H1 (cell line): ENCODE results near the gene TRABD2B. TPM values are rescaled to one million over a fixed set of nuclear protein-coding genes. Genes with fewer than 3 reads are reported as not detected.

Experiments used
- BACH1 ChIP-seq: IDR thresholded peaks from 2 replicates; pipeline ENCODE4 v1.6.1; 2012; ENCODE audit warnings: low read length, improper control_type of control experiment
- SIRT6 ChIP-seq: IDR thresholded peaks from one replicate; pipeline ENCODE4 v1.7.1; 2012; ENCODE audit warnings: low read length, inconsistent platforms
- TAF7 ChIP-seq: optimal IDR thresholded peaks from 2 replicates; pipeline ENCODE3; 2011; ENCODE audit warnings: low read depth, mild to moderate bottlenecking, inconsistent platforms, low read length, moderate library complexity, borderline replicate concordance
- polyA plus RNA-seq, 7 experiments: library from polyadenylated mRNA; depleted of rRNA in 3 of 7; stranded (reverse) in 5 of 7; unstranded in 2 of 7; fragments of >200 nt in 5 of 7; fragments of 200-250 nt in 2 of 7; gene quantifications; 1 replicate in 5 of 7; 2 replicates in 1 of 7; 4 replicates in 1 of 7; pipeline versions ENCODE4 v1.2.1 to v1.2.3, GENCODE V29; 2011 to 2013; ENCODE audit warnings: missing spikeins in 2 of 7, mixed read lengths in 2 of 7
- total RNA-seq: library from RNA; stranded (reverse); fragmentation: NEBNext Ultra II Directional; extraction: Animal tissue kit (Norgen Biotek cat#: 25700); gene quantifications from 2 replicates; pipeline ENCODE4 v1.2.1, GENCODE V29; 2021
- TF ChIP-seq, protein P1 (sequence below): fragments of 300-600 bp; sonication (generic); IDR thresholded peaks from 2 replicates; pipeline ENCODE4 v1.7.1; 2012; ENCODE audit warnings: low read length, moderate library complexity, mild to moderate bottlenecking, inconsistent platforms; ENCODE audit not compliant: insufficient replicate concordance

Gene TRABD2B
- total and polyA plus RNA-seq, 2 of the 8 experiments (the other 6 are each of a cell fraction or from before 2014, with no cell fraction given) = 0.95 to 3.4 TPM

GRCh38 chr1:47930210-47930840 lies 66.9 kb downstream of the TRABD2B start (continued):
- TF ChIP-seq, protein P1, sequence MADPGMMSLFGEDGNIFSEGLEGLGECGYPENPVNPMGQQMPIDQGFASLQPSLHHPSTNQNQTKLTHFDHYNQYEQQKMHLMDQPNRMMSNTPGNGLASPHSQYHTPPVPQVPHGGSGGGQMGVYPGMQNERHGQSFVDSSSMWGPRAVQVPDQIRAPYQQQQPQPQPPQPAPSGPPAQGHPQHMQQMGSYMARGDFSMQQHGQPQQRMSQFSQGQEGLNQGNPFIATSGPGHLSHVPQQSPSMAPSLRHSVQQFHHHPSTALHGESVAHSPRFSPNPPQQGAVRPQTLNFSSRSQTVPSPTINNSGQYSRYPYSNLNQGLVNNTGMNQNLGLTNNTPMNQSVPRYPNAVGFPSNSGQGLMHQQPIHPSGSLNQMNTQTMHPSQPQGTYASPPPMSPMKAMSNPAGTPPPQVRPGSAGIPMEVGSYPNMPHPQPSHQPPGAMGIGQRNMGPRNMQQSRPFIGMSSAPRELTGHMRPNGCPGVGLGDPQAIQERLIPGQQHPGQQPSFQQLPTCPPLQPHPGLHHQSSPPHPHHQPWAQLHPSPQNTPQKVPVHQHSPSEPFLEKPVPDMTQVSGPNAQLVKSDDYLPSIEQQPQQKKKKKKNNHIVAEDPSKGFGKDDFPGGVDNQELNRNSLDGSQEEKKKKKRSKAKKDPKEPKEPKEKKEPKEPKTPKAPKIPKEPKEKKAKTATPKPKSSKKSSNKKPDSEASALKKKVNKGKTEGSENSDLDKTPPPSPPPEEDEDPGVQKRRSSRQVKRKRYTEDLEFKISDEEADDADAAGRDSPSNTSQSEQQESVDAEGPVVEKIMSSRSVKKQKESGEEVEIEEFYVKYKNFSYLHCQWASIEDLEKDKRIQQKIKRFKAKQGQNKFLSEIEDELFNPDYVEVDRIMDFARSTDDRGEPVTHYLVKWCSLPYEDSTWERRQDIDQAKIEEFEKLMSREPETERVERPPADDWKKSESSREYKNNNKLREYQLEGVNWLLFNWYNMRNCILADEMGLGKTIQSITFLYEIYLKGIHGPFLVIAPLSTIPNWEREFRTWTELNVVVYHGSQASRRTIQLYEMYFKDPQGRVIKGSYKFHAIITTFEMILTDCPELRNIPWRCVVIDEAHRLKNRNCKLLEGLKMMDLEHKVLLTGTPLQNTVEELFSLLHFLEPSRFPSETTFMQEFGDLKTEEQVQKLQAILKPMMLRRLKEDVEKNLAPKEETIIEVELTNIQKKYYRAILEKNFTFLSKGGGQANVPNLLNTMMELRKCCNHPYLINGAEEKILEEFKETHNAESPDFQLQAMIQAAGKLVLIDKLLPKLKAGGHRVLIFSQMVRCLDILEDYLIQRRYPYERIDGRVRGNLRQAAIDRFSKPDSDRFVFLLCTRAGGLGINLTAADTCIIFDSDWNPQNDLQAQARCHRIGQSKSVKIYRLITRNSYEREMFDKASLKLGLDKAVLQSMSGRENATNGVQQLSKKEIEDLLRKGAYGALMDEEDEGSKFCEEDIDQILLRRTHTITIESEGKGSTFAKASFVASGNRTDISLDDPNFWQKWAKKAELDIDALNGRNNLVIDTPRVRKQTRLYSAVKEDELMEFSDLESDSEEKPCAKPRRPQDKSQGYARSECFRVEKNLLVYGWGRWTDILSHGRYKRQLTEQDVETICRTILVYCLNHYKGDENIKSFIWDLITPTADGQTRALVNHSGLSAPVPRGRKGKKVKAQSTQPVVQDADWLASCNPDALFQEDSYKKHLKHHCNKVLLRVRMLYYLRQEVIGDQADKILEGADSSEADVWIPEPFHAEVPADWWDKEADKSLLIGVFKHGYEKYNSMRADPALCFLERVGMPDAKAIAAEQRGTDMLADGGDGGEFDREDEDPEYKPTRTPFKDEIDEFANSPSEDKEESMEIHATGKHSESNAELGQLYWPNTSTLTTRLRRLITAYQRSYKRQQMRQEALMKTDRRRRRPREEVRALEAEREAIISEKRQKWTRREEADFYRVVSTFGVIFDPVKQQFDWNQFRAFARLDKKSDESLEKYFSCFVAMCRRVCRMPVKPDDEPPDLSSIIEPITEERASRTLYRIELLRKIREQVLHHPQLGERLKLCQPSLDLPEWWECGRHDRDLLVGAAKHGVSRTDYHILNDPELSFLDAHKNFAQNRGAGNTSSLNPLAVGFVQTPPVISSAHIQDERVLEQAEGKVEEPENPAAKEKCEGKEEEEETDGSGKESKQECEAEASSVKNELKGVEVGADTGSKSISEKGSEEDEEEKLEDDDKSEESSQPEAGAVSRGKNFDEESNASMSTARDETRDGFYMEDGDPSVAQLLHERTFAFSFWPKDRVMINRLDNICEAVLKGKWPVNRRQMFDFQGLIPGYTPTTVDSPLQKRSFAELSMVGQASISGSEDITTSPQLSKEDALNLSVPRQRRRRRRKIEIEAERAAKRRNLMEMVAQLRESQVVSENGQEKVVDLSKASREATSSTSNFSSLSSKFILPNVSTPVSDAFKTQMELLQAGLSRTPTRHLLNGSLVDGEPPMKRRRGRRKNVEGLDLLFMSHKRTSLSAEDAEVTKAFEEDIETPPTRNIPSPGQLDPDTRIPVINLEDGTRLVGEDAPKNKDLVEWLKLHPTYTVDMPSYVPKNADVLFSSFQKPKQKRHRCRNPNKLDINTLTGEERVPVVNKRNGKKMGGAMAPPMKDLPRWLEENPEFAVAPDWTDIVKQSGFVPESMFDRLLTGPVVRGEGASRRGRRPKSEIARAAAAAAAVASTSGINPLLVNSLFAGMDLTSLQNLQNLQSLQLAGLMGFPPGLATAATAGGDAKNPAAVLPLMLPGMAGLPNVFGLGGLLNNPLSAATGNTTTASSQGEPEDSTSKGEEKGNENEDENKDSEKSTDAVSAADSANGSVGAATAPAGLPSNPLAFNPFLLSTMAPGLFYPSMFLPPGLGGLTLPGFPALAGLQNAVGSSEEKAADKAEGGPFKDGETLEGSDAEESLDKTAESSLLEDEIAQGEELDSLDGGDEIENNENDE = no peak
- no peak for TF ChIP-seq TAF7
- TF ChIP-seq BACH1 = no peak
- no peak for TF ChIP-seq SIRT6
